Activated T-cell treated with anti-CD3 and anti-CD28 coated beads, Interleukin-2, amount 50 U/mL, for 4 hours (primary cell): ENCODE data around the gene SULF2. TPM values are rescaled to one million over a fixed set of nuclear protein-coding genes. Genes with fewer than 3 reads are reported as not detected.
A peak's percentile ranks its signal among the peaks of the same experiment; 100 is the strongest.
"Not testable (repeated sequence)": the region's sequence is repeated elsewhere in the genome, so short reads cannot be mapped to it uniquely, and the experiment has no call there.

Source experiments
- ATAC-seq, 2 donors: fragments of 200-7000 bp; cut with Tn5 transposase; one replicate each; pipeline ENCODE4 v1.10.0; 2021
- DNase-seq: peaks from one replicate; pipeline ENCODE4 v3.0.0-alpha.2; 2020
- H3K27me3 Mint-ChIP-seq: one replicate; pipeline ENCODE4 v1.8.0; 2021; ENCODE audit warnings: low read depth, mixed read lengths
- H3K36me3 Mint-ChIP-seq: one replicate; pipeline ENCODE4 v1.8.0; 2022; ENCODE audit warnings: mixed read lengths; ENCODE audit not compliant: insufficient read depth
- H3K4me1 Mint-ChIP-seq: one replicate; pipeline ENCODE4 v1.8.0; 2021; ENCODE audit warnings: low read depth, mixed read lengths
- H3K4me3 Mint-ChIP-seq: one replicate; pipeline ENCODE4 v1.8.0; 2021; ENCODE audit warnings: mild to moderate bottlenecking, moderate library complexity, mixed read lengths
- H3K9me3 Mint-ChIP-seq: one replicate; pipeline ENCODE4 v1.8.0; 2021; ENCODE audit warnings: mixed read lengths
- total RNA-seq, 3 donors: library from RNA; stranded (reverse); gene quantifications; one replicate each; pipeline ENCODE4 v1.2.1, GENCODE V29; 2021

The SULF2 gene
- total RNA-seq, 3 donors from 2014 or later = 0.66 to 1.2 (median 0.79) TPM

DNA sequence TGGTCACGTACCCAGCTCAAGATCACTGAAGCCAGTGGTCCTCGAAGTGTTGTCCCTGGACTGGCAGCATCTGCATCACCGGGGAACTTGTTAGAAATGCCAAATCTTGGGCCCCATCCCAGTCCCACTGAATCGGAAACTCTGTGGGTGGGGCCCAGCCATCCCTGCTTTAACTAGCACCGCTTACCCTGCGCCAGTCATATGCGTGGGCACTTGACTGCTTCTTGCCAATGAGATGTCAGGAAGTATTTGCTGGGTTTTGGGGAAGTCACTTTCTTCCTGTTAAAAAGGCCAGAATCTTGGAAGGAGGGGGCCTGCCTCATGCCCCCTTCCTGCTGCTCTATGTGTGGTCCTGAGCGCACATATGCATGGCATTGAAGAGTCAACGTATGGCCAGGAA, 11.7 kb upstream of the SULF2 start:
- no peaks in the 10 kb centered on the region for H3K27me3 Mint-ChIP-seq
- no peaks in the 10 kb centered on the region for H3K4me1 Mint-ChIP-seq
- no peaks in the 10 kb centered on the region for H3K36me3 Mint-ChIP-seq
- DNase-seq (no peak), ATAC-seq (no peak)
- no peaks in the 10 kb centered on the region for H3K9me3 Mint-ChIP-seq
- H3K4me3 Mint-ChIP-seq = no peak overlapping the region

DNA sequence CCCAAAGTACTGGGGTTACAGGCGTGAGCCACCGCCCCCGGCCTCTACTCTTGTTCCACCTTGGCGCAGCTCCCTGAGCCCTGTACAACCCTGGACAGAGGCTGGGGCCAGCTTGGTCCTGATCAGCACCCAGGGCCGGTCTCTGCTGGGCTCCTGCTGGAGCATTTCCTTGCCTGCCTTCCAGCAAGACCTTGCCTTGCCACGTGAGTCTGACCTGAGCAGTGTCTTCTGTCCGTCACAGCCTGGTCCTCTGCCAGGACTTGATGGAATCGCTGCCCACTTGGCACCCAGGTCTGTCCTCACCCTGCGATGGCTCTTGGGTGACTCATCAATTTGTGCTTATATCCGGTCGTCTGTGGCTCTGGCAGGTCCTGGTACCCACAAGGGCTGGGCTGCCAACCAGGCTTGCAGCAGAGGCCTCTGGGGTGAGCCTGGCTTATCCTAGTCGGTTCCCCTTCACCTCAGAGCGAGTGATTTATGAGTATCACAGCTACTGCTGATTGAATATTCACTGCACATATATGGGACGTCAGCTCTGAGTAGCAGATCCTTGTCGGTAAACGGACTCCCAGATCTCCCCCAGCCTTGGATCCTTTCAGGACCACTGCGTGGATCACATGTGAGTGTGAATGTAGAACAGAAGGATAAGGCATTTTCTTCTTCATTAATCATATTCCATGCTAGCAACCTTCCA, 10.1 kb upstream of the SULF2 start:
- H3K36me3 Mint-ChIP-seq = no peaks in the 10 kb centered on the region
- no peaks in the 10 kb centered on the region for H3K9me3 Mint-ChIP-seq
- ATAC-seq = no peak
- no peak overlapping the region for H3K4me3 Mint-ChIP-seq
- H3K4me1 Mint-ChIP-seq = no peaks in the 10 kb centered on the region
- no peak for DNase-seq
- H3K27me3 Mint-ChIP-seq = peaks cover 3% of the 10 kb centered on the region

DNA sequence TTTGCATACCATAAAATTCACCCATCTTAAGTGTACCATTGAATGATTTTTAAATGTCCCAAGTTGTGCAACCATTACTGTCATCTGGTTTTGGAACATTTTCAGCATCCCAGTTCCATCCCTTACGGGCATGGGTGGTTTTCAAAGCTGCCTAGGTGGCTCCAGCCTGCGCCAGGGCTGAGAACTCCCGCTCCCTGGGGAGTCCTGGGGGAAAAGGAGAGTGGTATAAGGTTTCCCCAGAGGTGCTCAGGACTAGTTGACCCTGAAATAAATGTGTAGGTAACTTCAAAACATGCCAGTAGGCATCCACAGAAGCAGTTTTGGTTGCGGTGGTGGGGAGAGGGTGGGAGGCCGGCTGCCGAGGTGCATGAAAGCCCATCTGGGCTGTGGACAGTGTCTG, 9.0 kb upstream of the SULF2 start:
- not testable (repeated sequence) for H3K36me3 Mint-ChIP-seq, ATAC-seq, H3K4me3 Mint-ChIP-seq, H3K9me3 Mint-ChIP-seq, H3K27me3 Mint-ChIP-seq, DNase-seq, H3K4me1 Mint-ChIP-seq

DNA sequence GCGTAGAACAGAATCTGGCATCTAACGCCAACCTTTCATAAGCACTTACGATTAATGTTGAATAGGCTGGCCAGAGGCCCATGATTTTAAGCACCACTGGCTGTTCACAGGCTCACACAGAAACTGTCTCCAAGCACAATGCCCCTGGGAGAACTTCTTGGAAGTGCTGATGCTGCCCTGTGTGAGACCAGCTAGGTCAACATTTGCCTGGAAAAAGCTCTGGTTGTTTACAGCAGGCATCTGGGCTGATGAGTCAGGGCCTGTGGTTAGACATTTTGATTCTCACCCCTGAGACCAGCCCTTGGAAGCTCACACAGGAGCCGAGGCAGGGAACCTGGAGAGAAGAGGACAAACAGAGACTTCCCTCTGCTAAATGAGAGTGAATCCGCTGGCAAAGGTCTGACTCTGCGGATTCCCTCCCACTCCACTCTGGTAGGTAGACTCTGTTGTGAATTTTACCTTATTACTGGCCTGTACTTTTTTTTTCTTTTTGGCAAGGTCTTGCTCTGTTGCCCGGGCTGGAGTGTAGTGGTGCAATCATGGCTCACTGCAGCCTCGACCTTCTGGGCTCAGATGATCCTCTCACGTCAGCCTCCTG, 6.8 kb upstream of the SULF2 start:
- no peaks in the 10 kb centered on the region for H3K36me3 Mint-ChIP-seq

DNA sequence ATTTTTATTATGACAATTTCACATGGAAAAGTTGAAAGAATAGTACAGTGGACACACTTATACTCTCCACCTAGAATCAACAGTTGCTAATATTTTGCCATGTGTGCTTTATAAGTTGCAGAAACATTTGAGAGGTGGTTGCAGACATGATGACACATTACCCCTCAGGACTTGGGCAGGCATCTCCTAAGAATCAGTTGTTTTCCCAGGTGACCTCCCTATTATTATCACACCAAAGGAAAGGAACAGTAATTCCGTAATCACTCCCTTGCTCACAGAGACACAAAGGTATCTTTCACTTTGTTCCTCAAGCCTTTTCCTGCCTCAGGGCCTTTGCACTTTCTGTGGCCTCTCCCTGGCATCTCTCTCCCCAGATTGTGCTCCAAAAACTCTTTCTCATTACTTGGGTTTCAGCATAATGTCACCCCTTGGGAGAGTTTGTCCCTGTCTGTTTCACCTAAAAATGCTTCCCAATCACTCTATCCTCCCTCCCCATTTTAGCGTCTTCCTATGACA, 5.9 kb upstream of the SULF2 start:
- Mint-ChIP-seq H3K4me3 (no peak overlapping the region), H3K9me3 (no peaks in the 10 kb centered on the region), H3K36me3 (no peaks in the 10 kb centered on the region), H3K4me1 (peaks cover 5% of the 10 kb centered on the region), H3K27me3 (peaks cover 25% of the 10 kb centered on the region)
- ATAC-seq (no peak), DNase-seq (no peak)

More for the DNA sequence above, 6.8 kb upstream of the SULF2 start:
- Mint-ChIP-seq H3K4me3 (no peak overlapping the region), H3K4me1 (no peaks in the 10 kb centered on the region), H3K9me3 (no peaks in the 10 kb centered on the region), H3K27me3 (peaks cover 15% of the 10 kb centered on the region)
- DNase-seq (no peak), ATAC-seq (no peak)

DNA sequence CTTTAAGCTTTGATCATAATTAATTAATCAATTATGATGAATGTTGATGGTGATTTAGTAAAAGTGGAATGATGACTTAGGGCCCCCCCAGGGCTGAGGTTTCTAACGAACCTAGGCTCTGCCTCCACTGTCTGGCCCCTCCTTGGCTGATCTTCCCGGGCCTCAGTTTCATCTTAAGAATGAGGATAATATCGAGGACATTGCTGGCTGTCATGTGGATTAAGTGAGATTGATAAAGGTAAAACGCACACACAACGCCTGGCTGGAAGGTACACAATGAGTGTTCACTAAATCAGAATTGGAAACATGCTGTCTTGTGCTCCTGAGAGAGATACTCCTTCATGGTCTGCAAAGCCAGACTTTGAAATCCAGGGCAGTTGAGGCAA, 5.3 kb upstream of the SULF2 start:
- no peak for ATAC-seq
- Mint-ChIP-seq H3K9me3 (no peaks in the 10 kb centered on the region), H3K27me3 (peaks cover 28% of the 10 kb centered on the region)

DNA sequence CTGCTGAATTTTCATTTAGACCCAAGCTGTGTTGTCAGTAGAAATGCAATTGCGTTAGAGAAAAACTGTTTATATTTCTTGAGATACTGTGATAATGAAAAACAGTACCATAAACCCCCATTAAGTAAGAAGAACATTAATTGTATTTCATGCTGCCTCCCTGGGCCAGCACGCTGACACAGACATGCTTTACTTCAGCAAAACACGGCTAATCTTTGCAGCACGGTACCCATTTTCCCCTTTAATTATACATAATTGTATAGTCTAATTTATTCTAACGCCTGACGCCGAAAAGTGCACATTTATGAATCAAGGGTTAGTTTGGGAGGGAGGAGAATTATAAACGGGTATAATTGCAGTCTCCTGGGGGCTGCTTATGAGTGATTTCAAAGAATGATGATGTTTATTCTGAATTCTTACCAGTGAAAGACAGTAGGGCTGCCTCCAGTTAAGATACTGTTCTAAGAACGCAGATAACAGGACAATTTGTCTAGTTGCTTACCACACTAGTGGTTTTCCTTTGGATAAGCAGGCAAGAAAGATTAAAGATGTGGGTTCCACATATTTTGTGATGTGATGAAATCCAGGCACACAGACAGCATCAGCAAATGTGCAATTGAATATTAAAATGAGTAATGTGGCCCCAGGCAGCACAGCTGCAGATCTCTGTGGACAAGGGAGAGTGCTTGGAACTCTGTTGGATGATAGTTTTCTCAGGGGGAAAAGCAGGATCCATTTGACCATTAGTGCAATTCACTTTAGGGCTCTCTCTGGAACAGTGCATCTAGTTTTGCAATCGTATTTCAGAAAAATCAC, 4.7 kb upstream of the SULF2 start:
- H3K9me3 Mint-ChIP-seq = no peaks in the 10 kb centered on the region

More for the DNA sequence above, 5.3 kb upstream of the SULF2 start:
- no peak for DNase-seq
- H3K36me3 Mint-ChIP-seq = no peaks in the 10 kb centered on the region
- no peak overlapping the region for H3K4me3 Mint-ChIP-seq
- peaks cover 9% of the 10 kb centered on the region for H3K4me1 Mint-ChIP-seq

DNA sequence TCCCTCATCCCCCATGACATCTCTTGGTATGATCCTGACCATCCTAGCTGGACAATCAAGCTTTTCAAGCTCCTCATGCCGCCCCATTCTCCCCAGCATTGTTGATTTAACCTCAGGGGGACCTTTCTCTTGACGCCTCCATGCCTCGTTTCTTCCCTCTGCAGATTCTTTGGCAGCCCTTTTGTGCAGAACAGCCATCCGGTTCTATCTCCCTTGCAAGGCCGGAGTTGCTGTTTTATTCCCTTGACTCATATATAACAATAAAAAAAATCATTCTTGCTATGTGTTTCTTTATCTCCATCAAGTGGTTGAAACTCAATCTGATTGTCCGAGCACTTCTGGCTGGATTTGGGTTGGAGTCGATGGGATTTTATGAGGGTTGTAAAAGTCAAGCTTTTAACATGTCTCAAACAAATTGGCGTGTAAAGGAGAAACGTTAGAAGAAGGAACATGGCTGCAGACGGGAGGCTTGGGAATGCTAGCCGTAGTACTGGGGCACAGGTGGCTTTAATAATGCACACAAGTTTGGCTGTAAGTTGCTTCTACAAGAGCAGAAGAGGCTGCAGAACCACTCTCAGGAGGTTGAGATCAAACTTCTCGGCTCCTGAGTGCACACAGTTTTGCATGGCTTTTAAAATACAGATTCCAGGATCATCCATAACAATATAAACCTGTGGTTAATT, 3.9 kb upstream of the SULF2 start:
- no peaks in the 10 kb centered on the region for H3K36me3 Mint-ChIP-seq
- H3K4me3 Mint-ChIP-seq = no peak overlapping the region
- no peaks in the 10 kb centered on the region for H3K9me3 Mint-ChIP-seq
- H3K27me3 Mint-ChIP-seq = peaks cover 34% of the 10 kb centered on the region
- no peak for DNase-seq
- peaks cover 11% of the 10 kb centered on the region for H3K4me1 Mint-ChIP-seq
- ATAC-seq = no peak

More for the DNA sequence above, 4.7 kb upstream of the SULF2 start:
- DNase-seq = no peak
- no peak for ATAC-seq
- H3K36me3 Mint-ChIP-seq = no peaks in the 10 kb centered on the region
- H3K27me3 Mint-ChIP-seq = peaks cover 28% of the 10 kb centered on the region
- no peak overlapping the region for H3K4me3 Mint-ChIP-seq
- peaks cover 9% of the 10 kb centered on the region for H3K4me1 Mint-ChIP-seq

DNA sequence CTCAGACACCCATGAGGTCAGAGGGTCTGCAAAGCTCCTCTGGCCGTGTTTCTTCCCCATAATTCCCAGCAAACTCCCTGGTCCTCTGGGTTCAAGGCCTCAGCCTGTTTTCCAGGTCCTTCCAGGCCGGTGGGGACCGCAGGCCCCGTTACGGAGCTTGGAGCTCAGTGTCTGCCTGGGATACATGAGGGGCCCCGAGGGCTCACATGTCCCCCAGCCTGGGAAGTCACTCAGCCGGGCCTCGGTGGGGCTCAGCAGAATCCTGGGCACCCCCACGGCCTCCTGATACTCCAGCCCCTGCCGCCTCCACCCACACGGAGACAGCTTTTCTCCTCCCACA, 3.4 kb upstream of the SULF2 start:
- Mint-ChIP-seq H3K4me1 (peaks cover 16% of the 10 kb centered on the region), H3K9me3 (no peaks in the 10 kb centered on the region), H3K27me3 (peaks cover 39% of the 10 kb centered on the region), H3K4me3 (no peak overlapping the region), H3K36me3 (no peaks in the 10 kb centered on the region)
- DNase-seq (no peak), ATAC-seq (no peak)

DNA sequence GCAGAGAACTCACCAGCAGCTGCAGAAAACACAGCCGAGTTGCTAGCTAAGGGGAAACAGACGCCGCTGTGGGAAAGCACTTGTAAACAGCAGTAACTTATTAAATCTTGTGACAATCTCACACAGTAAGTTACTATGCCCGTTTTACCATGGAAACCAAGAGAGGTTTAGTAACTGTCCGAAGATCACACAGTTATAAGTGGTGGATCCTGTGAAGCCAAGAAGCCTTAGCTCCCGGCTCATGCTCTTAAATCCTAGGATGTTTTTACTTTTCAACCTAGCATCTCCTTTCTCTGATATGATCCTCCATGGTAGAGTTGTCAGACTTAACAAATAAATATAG, 1.5 kb upstream of the SULF2 start:
- DNase-seq (no peak), ATAC-seq (no peak)
- H3K4me1 Mint-ChIP-seq = peaks cover 17% of the 10 kb centered on the region
- H3K9me3 Mint-ChIP-seq = no peaks in the 10 kb centered on the region
- H3K4me3 Mint-ChIP-seq = peak overlapping the region; percentile 72
- H3K36me3 Mint-ChIP-seq = no peaks in the 10 kb centered on the region
- H3K27me3 Mint-ChIP-seq = peaks cover 58% of the 10 kb centered on the region

DNA sequence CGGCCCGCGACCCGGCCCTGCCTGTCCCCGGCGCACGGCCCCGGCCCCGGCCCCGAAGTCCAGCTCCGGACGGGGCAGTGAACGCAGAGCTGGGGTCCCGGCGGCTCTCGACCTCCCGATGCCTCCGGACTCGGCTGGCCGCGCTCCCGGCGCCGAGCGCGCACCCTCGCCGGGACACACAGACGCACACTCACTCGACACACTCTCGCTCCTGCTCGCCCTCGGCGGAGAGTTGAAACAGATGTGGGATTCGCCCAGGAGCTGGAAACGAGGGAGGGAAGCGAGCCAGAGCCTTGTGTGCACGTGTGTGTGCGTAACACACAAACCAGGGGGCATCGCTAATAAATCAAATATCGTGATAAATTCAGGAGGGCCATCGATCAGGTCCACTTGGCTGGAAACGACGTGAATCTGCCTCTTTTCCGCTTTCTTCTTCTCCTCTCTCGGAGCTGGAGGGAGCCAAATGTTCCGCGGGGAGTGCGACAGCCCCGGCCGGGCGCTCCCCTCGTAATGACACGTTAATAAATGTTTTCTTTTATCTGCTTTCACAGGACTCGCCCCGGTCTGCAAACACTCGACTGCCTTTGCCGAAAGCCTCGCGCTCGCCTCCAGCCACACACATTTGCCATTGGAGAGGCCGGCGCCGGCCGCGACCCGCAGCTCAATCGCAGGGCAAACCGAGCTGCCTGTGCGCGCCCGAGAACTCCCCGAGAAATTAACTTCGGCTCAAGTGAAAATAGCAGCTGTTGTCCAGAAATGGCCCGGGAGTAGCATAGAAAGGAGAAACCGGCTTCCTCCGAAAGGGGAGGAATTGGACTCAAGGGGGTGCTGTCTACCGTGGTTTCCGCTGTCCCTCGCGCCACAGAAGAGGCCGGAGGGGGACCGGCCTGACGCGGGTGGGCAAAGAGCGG, 828 bp upstream of the SULF2 start:
- H3K27me3 Mint-ChIP-seq = peaks cover 60% of the 10 kb centered on the region

DNA sequence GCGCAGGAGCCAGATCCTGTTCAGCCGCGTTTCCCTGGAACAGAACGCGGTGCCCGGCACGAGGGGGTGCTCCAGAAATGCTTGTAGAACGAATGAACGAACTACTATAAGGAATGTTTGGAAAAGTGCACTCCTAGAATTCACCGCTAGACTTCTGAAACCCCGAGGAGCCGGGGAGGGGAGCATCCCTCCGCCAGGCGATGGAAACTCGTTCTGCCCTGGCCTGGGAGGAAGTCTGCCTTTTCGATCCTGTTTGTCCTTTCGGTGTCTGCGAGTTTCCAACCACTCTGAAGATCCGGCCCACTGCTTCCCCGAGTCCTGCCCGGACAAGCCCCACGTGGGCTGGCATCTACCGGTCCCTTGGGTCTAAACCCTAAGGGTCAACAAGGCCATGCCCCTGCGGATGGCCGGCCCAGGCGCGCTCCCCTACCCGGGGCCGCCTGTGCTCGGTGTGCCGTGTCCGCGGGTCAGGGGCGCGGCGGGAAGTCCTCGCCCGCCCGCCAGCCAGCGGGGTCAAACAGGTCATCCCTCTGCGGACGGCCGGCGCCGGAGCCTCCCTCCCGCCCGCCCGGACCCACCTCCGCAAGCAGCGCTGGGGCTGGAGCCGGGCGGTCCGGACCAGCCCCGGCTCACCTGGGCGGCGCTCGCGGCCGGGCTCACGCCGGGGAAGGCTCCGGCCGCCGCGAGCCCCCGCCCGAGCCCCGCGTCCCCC, 526 bp downstream of the SULF2 start:
- ATAC-seq (peak in 1 of 2 donors; percentile 25), DNase-seq (no peak)
- Mint-ChIP-seq H3K4me1 (peaks cover 17% of the 10 kb centered on the region), H3K9me3 (no peaks in the 10 kb centered on the region), H3K4me3 (no peak overlapping the region), H3K36me3 (no peaks in the 10 kb centered on the region), H3K27me3 (peaks cover 58% of the 10 kb centered on the region)

More for the DNA sequence above, 828 bp upstream of the SULF2 start:
- ATAC-seq (peak in 1 of 2 donors; percentile 32), DNase-seq (no peak)
- H3K36me3 Mint-ChIP-seq = no peaks in the 10 kb centered on the region
- no peaks in the 10 kb centered on the region for H3K9me3 Mint-ChIP-seq
- peak overlapping the region; percentile 72 for H3K4me3 Mint-ChIP-seq
- H3K4me1 Mint-ChIP-seq = peaks cover 17% of the 10 kb centered on the region
